NB4 (cell line): ENCODE measurements around the gene TMEM213.

Experiments
- CTCF ChIP-seq: IDR thresholded peaks from one replicate; pipeline ENCODE4 v1.5.1; 2012; ENCODE audit warnings: low read depth, low read length
- TF ChIP-seq, protein P1 (sequence below): IDR thresholded peaks from 2 replicates; pipeline ENCODE4 v1.6.1; 2011; ENCODE audit warnings: low read depth, low read length

DNA sequence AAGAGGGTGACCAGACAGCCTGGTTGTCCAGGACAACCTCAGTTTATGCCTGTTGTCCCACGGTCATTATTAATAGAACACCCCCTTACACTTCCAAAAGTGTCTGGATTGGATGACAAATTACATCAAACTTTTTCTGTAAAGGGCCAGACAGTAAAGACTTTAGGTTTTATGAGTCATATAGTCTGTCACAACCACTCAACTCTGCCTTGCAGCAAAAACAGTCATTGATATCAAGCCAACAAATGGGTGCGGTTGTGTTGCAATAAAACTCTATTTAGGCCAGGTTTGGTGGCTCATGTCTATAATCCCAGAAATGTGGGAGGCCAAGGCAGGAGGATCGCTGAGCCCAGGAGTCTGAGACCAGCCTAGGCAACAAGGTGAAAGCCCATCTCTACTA lies 66.9 kb downstream of the TMEM213 start:
- no peak for TF ChIP-seq CTCF
- TF ChIP-seq, protein P1, sequence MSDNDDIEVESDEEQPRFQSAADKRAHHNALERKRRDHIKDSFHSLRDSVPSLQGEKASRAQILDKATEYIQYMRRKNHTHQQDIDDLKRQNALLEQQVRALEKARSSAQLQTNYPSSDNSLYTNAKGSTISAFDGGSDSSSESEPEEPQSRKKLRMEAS = no peak
